Amygdala (tissue), 56 donors: ENCODE measurements around the gene CDKN3.
"Not testable (repeated sequence)": the region's sequence is repeated elsewhere in the genome, so short reads cannot be mapped to it uniquely, and the experiment has no call there.

ENCODE experiments used
- DNase-seq, 56 donors: peaks; one replicate each; lab custom pipeline; 2025; lab: John Stamatoyannopoulos, UW

Gene CDKN3

DNA sequence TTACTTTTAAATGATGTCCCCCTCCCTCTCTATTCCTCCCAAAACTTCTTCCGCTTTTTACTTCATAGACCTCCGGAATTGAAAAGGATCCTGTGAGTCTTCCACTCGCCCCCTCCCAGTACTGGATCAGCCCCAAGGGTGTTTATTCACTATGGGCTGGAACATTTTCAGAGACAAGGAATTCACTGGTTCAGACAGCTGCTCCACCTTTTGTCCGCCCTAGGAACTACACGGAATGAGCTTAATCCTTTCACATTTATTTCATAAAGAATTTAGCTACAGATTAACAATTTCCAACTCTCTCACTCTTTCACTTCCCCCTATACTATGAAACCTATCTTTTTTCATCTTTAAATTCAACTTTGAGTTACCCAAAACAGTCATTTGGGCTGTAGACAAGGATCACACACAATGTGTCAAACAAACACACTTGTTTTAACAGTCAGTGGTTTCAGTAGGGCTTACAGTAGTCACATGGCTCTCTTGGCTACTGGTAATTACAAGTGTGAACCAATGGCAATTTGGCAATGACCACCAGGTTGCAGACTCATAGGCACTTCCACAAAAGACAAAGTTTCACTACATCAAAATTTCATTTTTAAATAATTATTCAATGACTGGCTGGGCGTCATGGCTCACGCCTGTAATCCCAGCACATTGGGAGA is 23.8 kb downstream of the CDKN3 start:
- DNase-seq = peak in 11 of 56 donors; percentile 2 to 32 (median 9)

GRCh38 chr14:54423991-54424390 is 27.2 kb downstream of the CDKN3 start:
- DNase-seq = no peak

DNA sequence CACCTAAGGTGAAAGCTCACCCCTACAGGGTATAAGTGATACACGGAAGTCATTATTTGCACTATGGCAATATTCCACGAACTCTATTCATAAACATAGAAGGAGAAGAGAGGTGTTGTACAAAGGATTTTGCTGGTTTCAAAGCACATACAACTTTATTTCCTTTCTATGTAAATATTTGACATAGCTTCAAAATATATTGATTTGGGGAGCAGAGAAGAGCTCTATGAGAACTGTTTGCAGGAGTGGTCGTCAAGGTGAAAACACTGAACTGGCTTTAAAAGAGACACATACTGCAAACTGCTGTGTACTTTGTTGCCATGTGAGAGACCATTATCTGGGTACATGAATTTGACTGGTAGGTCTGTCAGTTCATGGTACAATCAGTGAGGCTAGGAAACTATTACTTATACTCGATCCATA is 27.7 kb downstream of the CDKN3 start:
- DNase-seq = no peak

GRCh38 chr14:54425068-54425467 is 28.3 kb downstream of the CDKN3 start:
- DNase-seq = no peak

GRCh38 chr14:54425537-54426274 is 28.9 kb downstream of the CDKN3 start:
- DNase-seq = no peak

DNA sequence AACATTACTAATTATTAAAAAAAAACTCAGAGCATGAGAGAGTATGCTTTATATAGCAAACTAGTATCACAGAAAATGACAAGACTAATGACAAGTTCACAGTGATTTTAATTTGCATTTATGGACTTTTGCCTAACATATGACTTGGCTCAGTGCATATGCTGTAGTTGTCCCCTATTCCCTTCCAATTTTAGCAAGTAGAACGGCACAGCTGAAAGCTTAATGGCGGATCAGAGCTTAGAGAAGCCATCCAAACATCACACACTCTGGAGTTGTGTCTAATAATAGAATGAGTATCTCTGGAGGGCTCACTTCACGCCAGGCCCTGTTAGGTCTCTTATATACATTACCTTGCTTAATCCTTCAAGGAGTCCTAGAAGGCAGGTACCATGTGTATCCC is 31.1 kb downstream of the CDKN3 start:
- no peak for DNase-seq

DNA sequence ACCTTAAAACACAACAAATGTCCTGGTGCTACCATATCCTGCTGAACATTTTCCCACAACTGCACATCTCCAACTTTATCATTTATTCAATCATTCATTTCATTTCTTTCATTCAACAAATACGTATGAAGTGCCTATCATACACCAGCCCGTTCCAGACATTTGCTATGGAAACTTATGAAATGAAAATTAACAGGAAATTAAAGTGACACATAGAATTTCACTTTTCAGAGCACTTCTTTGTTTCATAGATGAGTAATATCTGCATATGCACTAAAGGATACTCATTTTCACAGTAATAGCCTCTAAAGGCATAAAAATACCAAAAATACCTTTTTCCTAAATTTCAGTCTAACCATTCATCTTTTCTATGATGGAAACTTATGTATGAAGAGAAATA is 31.7 kb downstream of the CDKN3 start:
- no peak for DNase-seq

- DNase-seq = no peak
These were observed 38.7 kb downstream of the CDKN3 start for GRCh38 chr14:54435500-54435981.

- not testable (repeated sequence) for DNase-seq
These were observed 41.1 kb downstream of the CDKN3 start for GRCh38 chr14:54437954-54438353.

GRCh38 chr14:54438703-54439102 is 41.9 kb downstream of the CDKN3 start:
- DNase-seq = no peak

GRCh38 chr14:54440037-54440436 is 43.2 kb downstream of the CDKN3 start:
- no peak for DNase-seq

- DNase-seq = no peak
These were observed 43.7 kb downstream of the CDKN3 start for GRCh38 chr14:54440476-54440872.

DNA sequence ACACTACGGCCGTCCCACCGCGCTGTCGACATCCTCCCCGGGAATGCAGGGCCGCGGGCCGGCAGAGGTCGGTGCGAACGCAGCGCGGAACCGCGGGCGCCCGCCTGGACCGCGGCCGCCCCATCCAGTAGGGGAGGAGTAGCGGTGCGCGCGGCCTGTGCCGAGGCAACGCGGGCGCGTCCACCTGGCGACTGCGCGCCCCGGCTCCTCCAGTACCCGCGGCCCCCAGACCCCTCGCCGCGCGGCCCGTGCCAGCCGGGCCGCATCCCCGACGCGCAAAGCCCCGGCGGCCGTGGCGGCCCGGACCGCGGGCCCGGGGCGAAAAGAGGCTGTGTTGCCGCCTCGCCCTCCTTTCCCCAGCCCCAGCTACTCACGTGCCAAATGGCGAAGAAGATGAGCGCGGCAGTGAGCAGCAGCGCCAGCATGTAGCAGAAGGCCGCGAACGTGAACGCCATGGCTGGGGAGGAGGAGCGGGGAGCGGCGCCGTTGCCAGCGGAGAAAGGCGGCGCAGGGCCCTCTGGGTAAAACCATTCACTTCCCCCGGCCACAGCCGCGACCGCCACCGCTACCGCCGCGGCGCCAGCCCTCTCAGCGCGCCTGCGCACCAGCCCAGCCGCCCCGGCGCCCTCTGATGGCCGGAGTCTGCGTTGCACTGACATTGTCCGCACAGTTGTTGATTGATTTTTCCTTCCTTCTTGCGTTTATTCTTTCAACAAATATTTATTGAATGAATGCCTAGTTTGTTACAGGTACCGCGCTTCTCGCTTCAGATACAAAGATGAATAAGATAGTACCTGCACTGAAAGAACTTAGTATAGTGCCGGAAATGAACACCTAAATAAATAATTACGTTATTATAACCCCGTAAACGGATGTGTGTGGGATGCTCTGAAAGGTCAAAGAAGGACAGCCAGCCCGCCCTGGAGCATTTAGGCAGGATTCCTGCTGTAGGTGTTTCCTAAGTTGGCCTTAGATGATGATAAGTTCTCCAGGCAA is 44.4 kb downstream of the CDKN3 start, which contains the start of gene CNIH1:
Gene CNIH1, minus strand, starts transcription at position 502 of the 996 bp plus-strand sequence. Its CDS starts 47 bp downstream, at position 455.
- peak; percentile 22 to 95 (median 82) for DNase-seq

GRCh38 chr14:54442961-54443360 is 46.2 kb downstream of the CDKN3 start:
- DNase-seq = not testable (repeated sequence)

DNA sequence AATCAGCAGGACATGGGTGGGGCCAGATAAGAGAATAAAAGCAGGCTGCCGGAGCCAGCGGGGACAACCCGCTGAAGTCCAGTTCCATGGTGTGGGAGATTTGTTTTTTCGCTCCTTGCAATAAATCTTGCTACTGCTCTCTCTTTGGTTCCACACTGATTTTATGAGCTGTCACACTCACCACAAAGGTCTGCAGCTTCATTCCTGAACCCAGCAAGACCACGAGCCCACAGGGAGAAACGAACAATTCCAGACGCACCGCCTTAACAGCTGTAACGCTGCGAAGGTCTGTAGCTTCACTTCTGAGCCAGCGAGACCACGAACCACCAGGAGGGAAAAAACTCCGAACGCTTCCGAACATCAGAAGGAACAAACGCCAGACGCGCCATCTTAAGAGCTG is 47.2 kb downstream of the CDKN3 start:
- no peak for DNase-seq

DNA sequence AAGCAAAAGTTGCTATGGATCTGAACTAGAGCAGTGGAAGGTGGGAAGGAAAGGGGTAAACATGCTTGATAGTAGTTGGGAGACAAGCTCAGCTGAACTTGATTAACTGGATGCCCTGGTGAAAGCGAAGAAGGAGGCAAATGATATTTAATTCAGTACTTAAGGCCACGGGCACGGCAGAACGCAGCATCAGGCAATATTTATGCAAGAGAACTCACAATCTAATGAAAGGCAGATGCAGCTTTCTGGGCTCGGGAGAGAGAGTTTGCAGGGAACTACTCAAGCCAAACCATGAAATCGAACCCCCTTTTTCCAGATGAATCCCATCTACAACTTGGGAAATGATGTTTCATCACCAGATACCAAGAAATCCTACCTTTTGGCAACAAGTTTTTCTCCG is 47.9 kb downstream of the CDKN3 start:
- no peak for DNase-seq

DNA sequence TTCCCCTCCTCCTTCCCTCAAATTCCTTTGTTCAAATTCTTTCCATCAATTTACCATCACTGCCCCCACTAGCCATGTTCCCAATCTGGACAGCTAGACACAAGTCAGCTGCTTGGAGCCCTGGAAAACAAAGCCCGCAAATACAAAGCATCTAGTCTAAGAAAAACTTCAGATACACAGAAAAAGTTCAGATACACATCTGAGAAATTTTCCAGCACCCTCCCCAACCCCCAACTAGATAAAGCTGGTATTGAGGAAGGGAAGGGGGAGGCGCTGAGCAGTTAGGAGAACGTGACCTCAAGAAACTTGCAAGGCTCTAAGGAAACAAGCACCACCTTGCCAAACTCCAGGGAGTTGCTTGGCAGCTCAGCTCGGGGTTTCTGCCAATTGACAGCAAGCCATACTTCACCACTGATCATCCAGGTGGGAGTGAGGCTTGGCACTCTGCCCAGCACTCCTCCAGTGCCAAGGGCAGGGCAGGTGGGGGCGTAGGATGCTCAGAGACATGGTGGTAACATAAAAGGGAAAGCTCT is 49.4 kb downstream of the CDKN3 start:
- DNase-seq = peak in 31 of 56 donors; percentile 1 to 72 (median 21)

GRCh38 chr14:54447231-54447692 is 50.5 kb downstream of the CDKN3 start:
- DNase-seq = no peak

DNA sequence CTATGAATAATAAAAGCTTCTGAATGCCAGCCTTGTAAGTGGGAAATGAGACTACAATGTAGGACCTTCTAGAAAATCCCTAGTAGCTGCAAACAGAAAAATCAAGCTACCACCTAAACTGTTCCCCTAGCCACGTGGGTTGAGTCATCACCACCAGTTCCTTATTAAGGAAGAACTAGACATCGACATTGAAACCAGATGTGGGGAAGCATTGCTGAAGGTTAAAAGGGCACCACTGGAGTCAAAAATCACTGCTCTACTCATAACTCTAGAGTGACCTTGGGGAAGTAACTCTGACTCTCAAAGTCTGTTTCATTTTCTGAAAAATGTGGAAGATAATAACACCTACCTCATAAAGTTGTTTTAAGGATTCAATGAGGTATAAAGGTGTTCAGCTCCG is 53.7 kb downstream of the CDKN3 start:
- no peak for DNase-seq

GRCh38 chr14:54451121-54451601 is 54.4 kb downstream of the CDKN3 start:
- no peak for DNase-seq
